Lower lobe of right lung (tissue), 2 donors: ENCODE data around the gene CPHXL2. TPM values are rescaled to one million over a fixed set of nuclear protein-coding genes. Genes with fewer than 3 reads are reported as not detected.

Experiments
- ATAC-seq, 2 donors: fragments of 200-7000 bp; cut with Tn5 transposase; one replicate each; pipeline ENCODE4 v1.9.1; 2020 to 2022; ENCODE audit warnings: mild to moderate bottlenecking in 2 of 2, moderate library complexity in 2 of 2
- DNase-seq: peaks from one replicate; pipeline ENCODE4 v3.0.0-alpha.2; 2020
- H3K27ac ChIP-seq: fragments of 200-600 bp; one replicate; pipeline ENCODE4 v1.8.0; 2022
- H3K27me3 ChIP-seq: fragments of 200-600 bp; one replicate; pipeline ENCODE4 v1.8.0; 2022; ENCODE audit warnings: low read depth
- H3K36me3 ChIP-seq: fragments of 200-600 bp; one replicate; pipeline ENCODE4 v1.8.0; 2022; ENCODE audit warnings: mild to moderate bottlenecking
- H3K4me1 ChIP-seq: fragments of 200-600 bp; one replicate; pipeline ENCODE4 v1.8.0; 2022
- H3K4me3 ChIP-seq: fragments of 200-600 bp; one replicate; pipeline ENCODE4 v1.8.0; 2022; ENCODE audit warnings: mild to moderate bottlenecking
- H3K9me3 ChIP-seq: fragments of 200-600 bp; one replicate; pipeline ENCODE4 v1.8.0; 2022
- CTCF ChIP-seq: fragments of 200-600 bp; IDR thresholded peaks from one replicate; pipeline ENCODE4 v1.8.0; 2022; ENCODE audit warnings: antibody characterized with exemption, mild to moderate bottlenecking
- intact Hi-C: fragments of 100-400 bp; cut with DNase I; formaldehyde crosslinking; loops from one replicate; pipeline ENCODE4 v1.11.0; 2022
- total RNA-seq: library from RNA; stranded (reverse); fragmentation: NEBNext Ultra II Directional; extraction: Animal tissue kit (Norgen Biotek cat#: 25700); gene quantifications from one replicate; pipeline ENCODE4 v1.2.1, GENCODE V29; 2021
- donor health status: DM: no; HTN: yes; CAD: no; lungs with severe emphysema.

CPHXL2 gene
- total RNA-seq, 1 donor from 2014 or later = not detected

DNA sequence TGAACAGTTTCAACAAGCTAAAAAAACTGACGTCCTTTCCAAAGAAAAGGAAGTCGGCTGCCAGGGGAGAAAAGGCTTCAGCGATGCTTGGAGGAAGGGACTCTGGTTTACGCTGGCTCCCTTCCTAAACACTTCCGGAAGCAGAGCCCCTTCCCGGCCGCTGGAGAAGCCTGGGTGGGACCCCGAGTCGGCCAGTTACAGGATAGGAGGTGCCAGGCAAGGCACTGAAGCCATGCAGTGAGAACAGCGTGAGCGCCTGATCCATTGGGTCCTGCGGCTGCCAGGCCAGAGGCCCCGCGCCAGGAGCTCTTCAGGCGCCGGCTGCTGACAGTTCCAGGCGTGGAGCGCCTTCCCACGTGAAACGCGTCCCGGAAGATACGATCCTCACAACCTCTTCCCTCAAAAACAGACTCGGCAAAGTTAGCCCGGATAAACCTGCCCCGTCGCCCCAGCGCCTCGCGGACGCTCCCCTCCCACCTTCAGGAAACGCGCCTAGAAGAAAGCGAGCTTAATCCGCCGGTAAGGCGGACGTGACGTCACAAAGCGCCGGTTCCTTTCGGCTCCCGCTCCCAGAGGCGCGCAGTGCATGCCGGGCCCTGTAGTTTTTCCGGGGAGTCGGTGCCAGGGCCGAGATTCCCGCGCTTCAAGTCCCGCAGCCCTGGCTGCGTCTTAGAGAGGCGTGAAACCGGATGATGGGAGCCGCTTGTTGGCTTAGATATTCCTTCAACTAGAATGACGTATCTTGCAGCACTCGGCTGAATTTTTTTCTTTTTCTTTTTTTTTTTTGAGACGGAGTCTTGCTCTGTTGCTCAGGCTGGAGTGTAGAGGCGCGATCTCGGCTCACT lies 53.8 kb downstream of the CPHXL2 start, which contains the start of gene ADAT1:
Gene ADAT1 (minus strand): TSS at position 521 of the 845 bp plus-strand sequence. CDS start 2,482 bp downstream, outside the sequence.
- H3K27ac ChIP-seq = peak within 1 kb of the TSS; percentile 95
- H3K4me1 ChIP-seq = peaks cover 31% of the 10 kb centered on the region
- peak within 1 kb of the TSS; percentile 88 for H3K4me3 ChIP-seq
- no peaks in the 10 kb centered on the region for H3K9me3 ChIP-seq
- peaks cover 52% of the 10 kb centered on the region for H3K36me3 ChIP-seq
- no peak for TF ChIP-seq CTCF
- peak; percentile 100 for DNase-seq
- intact Hi-C loops = no loop called here
- H3K27me3 ChIP-seq = no peaks in the 10 kb centered on the region
- peak; percentile 97 to 98 for ATAC-seq

DNA sequence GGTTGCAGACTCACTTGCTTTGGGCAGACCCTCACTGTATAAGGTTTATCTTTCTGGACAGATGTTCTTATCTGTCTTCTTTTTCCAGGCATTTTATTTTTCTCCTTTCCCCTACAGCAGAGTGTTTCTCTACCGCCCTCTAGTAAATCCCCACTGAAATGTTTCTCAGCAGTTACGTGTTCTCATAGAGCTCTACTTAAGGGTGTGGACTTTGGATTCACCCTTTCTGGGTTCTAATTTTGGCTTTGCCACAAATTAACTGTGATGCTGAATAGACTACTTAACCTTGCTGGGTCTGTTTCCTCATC lies 55.7 kb downstream of the CPHXL2 start:
- intact Hi-C loops = no loop called here
- TF ChIP-seq CTCF = no peak
- peaks cover 52% of the 10 kb centered on the region for H3K36me3 ChIP-seq
- no peaks in the 10 kb centered on the region for H3K27me3 ChIP-seq
- no peak overlapping the region for H3K27ac ChIP-seq
- no peak for DNase-seq
- peaks cover 26% of the 10 kb centered on the region for H3K4me1 ChIP-seq
- no peak for ATAC-seq
- no peak overlapping the region for H3K4me3 ChIP-seq
- H3K9me3 ChIP-seq = no peaks in the 10 kb centered on the region

DNA sequence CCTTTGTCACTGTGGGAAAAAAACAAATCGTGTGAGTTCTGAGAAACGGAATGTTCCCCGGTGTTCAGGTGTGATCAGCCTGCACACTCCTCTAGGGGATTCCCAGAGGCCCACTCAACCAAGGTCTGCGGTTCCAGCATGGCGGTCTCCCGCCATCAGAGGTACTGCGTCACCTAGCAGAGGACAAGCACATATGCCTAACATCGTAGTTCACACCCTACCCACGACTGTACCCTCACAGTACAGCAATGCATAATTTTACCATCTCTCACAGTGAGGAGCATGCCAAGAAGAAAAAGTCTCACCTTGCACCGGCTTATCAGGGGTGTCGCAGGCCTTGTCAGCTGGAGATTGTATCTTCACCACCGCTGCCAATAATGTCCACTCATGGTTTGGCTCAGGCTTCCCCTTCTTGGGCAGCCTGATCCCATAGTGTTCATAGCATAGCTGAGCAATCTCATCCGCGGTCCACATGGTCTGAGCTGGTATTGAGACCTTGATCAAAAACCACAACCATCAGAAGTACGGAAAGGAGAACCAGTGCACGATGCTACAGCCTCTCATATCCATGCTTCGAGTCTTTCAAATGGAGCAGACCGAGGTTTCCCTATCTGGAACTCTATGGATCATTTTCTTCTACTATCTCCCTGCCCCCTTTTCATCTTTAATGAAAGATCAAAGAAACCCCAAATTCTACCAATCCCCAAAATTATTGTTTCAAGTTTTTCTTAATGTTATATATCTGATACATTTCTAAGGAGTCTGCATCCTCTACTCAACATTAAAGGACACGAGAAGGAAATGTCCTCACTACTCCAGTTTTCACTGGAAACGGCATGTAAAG lies 56.3 kb downstream of the CPHXL2 start:
- H3K9me3 ChIP-seq = no peaks in the 10 kb centered on the region
- ATAC-seq (no peak), DNase-seq (no peak)
- H3K4me1 ChIP-seq = peaks cover 26% of the 10 kb centered on the region
- H3K4me3 ChIP-seq = no peak overlapping the region
- H3K27ac ChIP-seq = no peak overlapping the region
- no peak for TF ChIP-seq CTCF
- H3K27me3 ChIP-seq = no peaks in the 10 kb centered on the region
- intact Hi-C loops = no loop called here
- peaks cover 52% of the 10 kb centered on the region for H3K36me3 ChIP-seq

- ATAC-seq (no peak), DNase-seq (no peak)
- no peak overlapping the region for H3K4me3 ChIP-seq
- peaks cover 67% of the 10 kb centered on the region for H3K36me3 ChIP-seq
- no peak for TF ChIP-seq CTCF
- intact Hi-C loops = no loop called here
- no peak overlapping the region for H3K27ac ChIP-seq
- H3K9me3 ChIP-seq = no peaks in the 10 kb centered on the region
- no peaks in the 10 kb centered on the region for H3K27me3 ChIP-seq
- peaks cover 26% of the 10 kb centered on the region for H3K4me1 ChIP-seq
Observed at GRCh38 chr16:75618780-75619179, 58.0 kb downstream of the CPHXL2 start.

- no peak overlapping the region for H3K4me3 ChIP-seq
- no peaks in the 10 kb centered on the region for H3K27me3 ChIP-seq
- intact Hi-C loops = no loop called here
- ATAC-seq (no peak), DNase-seq (no peak)
- no peaks in the 10 kb centered on the region for H3K9me3 ChIP-seq
- H3K4me1 ChIP-seq = peaks cover 20% of the 10 kb centered on the region
- peaks cover 83% of the 10 kb centered on the region for H3K36me3 ChIP-seq
- no peak overlapping the region for H3K27ac ChIP-seq
- no peak for TF ChIP-seq CTCF
Observed at GRCh38 chr16:75617121-75617520, 59.7 kb downstream of the CPHXL2 start.
